Esophagus muscularis mucosa (tissue), 4 donors: ENCODE measurements around the gene RGS16.

Experiments
- EP300 ChIP-seq: sonication (generic); formaldehyde crosslinking; IDR thresholded peaks from one replicate; pipeline ENCODE4 v1.6.1; 2017; ENCODE audit warnings: antibody characterized with exemption
- POLR2A ChIP-seq: fragments of 450-650 bp; IDR thresholded peaks from one replicate; pipeline ENCODE4 v1.6.1; 2017; ENCODE audit warnings: antibody characterized with exemption, moderate library complexity, mild to moderate bottlenecking, low read depth
- TF ChIP-seq, protein P1 (sequence below), 3 experiments: fragments of 200-600 bp in 2 of 3; fragments of 450-650 bp in 1 of 3; sonication (generic) in 2 of 3; IDR thresholded peaks; one replicate each; pipeline ENCODE4 v1.5.1; 2017 to 2019; ENCODE audit warnings: antibody characterized with exemption in 3 of 3, mild to moderate bottlenecking in 2 of 3, moderate library complexity in 1 of 3

DNA sequence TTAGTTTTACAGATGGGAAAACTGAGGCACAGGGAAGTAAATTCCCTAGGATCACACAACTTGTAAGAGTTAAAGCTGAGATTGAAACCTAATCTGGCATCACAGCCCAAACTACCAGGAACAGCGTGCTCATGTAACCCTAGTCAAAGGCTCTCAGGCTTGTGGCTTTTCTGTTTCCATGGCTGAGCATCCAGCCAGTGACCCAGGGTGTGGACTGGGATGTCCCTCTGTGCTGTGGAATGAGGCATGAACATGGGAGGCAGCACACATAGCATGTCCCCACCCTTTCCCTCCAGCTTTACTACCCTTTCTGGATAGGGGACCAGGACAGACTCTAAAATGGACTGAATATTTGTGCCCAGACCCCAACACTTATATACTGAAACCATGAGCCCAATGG lies 35.1 kb upstream of the RGS16 start:
- TF ChIP-seq, protein P1, sequence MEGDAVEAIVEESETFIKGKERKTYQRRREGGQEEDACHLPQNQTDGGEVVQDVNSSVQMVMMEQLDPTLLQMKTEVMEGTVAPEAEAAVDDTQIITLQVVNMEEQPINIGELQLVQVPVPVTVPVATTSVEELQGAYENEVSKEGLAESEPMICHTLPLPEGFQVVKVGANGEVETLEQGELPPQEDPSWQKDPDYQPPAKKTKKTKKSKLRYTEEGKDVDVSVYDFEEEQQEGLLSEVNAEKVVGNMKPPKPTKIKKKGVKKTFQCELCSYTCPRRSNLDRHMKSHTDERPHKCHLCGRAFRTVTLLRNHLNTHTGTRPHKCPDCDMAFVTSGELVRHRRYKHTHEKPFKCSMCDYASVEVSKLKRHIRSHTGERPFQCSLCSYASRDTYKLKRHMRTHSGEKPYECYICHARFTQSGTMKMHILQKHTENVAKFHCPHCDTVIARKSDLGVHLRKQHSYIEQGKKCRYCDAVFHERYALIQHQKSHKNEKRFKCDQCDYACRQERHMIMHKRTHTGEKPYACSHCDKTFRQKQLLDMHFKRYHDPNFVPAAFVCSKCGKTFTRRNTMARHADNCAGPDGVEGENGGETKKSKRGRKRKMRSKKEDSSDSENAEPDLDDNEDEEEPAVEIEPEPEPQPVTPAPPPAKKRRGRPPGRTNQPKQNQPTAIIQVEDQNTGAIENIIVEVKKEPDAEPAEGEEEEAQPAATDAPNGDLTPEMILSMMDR (IDR thresholded peaks at IDR 0.05) = no peak
- no peak for TF ChIP-seq EP300
- TF ChIP-seq POLR2A = no peak
